ENCODE data around the gene ADRM1. TPM values are rescaled to one million over a fixed set of nuclear protein-coding genes. Genes with fewer than 3 reads are reported as not detected.
A peak's percentile ranks its signal among the peaks of the same experiment; 100 is the strongest.

Gene ADRM1, protein sequence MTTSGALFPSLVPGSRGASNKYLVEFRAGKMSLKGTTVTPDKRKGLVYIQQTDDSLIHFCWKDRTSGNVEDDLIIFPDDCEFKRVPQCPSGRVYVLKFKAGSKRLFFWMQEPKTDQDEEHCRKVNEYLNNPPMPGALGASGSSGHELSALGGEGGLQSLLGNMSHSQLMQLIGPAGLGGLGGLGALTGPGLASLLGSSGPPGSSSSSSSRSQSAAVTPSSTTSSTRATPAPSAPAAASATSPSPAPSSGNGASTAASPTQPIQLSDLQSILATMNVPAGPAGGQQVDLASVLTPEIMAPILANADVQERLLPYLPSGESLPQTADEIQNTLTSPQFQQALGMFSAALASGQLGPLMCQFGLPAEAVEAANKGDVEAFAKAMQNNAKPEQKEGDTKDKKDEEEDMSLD
- 659 and 752 TPM in 2 replicates for total RNA-seq (2014; rRNA removed; shearing (Covaris generic))

DNA sequence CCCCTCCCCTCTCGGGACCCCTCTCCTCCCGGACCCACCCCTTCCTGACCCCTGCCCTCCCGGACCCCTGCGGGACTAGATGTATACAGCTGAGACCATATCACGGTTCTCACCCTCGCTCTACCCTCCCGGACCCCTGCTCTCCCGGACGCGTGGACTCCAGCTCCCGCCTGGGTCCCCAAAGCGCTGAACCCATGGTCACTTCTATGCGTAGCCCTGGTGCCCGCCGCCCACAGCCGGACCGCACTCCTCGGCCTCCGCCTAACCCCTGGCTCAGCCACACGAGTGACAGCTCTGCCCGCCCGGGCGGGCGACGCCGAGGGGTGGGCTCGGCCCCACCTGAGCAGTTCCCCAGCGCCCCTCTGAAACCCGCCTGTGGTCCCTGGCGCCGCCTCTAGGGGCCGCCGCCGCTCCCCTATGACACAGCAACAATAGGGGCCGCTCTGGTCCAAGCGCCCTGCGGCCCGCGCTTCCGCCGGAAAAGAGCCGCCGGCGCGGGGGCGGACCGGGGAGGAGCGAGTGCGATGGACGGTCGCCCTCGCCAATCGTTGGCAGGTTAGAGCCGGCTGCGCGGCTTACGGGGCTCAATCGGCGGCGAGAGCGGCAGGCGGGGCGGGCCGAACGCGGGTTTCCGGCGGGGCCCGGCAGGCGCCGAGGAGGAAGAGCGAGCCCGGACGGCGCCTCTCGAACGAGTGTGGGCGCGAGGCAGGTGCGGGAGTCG is at the start of gene ADRM1:
Gene ADRM1, plus strand, starts transcription at position 657 of the 721 bp plus-strand sequence. CDS start 572 bp downstream, outside the sequence.
- DNase-seq (ENCODE audit: low spot score), result peak; percentile 100

DNA sequence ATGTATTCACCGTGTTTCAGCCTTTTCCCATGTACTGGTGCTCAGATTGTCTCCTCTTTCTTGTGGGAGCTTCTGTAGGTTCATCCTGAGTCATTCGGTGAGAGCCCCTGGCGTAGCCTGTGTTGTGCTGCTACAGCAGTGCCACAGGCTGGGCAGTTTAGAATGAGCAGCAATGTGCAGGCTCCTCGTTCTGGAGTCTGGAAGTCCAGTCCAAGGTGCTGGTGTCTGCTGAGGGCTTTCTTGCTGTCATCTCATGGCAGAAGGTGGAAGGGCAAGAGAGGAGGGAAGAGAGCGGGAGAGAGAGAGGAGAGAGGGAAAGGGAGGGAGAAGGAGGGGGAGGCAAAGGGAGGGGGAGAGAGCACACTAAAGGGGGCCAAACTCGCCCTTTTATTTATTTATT is 49.4 kb upstream of the ADRM1 start:
- no peak for DNase-seq (ENCODE audit: low spot score)

DNA sequence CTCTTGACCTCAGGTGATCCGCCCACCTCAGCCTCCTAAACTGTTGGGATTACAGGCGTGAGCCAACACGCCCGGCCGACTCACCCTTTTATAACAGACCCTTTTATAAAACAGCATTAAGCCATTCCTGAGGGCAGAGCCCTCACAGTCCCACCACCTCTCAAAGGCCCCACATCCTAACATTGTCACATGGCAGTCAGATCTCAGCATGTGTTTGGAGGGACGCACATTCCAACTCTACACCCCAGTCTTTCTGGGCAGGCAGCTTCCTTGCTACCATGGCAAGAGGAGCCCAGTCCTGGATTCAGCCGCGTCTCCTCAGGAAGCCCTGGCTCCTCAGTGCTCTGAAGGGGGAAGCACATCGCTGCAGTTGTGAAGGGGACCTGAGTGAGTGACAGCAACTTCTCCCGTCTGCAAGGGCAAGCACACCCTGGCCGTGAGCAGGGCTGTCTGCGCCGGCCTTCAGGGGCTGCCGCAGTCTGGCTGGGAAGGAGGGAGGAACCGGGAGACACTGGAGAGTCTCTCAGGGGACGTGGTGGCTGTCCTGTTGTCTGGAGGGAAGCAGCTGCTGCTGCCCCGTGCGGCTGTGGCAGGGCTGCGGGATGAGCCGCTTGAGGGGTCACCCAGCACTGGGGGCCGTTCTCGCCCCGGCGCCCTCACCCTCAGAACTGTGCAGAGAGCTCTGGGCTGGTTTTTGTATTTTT is 48.6 kb upstream of the ADRM1 start:
- DNase-seq (ENCODE audit: low spot score), result no peak

DNA sequence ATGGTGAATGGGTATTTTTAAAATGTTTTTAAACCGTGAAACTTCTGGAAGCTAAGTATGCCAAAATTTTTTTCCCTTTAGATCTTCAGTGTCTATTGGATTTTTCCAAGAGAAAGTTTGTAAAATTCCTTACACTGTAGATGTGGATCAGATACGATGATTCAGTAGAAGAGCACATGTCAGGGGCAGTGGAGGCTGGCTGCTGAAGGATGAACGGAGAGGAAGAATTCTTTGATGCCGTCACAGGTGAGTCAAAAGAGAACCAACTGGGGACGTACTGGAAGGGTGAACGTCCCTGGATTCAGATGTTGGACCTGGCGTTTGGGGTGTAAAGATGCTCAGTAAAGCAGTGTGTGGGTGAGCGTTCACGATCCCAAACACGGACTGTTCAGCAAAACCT is 46.8 kb upstream of the ADRM1 start:
- no peak for DNase-seq (ENCODE audit: low spot score)

DNA sequence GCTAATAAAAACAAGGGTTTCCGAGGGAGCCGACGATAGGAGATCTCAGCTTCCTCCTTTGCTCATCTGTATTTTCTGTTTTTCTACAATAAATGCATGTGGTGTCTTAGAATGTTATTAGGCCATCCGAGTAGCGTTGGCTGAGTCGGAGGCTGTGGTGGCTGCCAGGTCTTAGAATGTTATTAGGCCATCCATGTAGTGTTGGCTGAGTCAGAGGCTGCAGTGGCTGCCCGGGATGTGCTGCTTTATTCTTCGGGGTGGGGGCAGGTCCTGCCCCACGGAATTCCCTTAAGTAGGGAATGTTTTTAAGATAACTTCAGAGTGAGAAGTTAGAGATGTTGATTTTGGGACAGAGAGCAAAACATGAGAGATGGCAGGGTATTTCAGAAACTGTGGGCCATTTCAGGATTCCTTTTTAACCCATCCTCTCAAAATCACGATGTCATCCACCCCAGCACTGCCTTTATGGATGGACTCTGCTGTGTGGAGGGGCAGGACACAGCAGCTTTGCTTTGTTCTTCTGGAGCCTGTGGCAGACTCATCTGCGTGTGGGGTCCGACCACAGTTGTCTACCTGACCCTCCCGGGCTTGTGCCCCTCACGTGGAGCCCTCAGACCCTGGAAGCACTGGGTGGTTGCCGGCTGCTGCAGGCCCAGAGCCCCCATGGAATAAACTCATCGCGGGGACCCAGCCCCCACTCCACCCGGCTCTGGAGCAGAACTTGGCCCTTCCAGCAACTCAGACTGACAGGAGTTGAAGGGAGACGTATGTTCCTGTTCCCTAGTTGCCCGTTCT is 44.1 kb upstream of the ADRM1 start:
- no peak for DNase-seq (ENCODE audit: low spot score)

DNA sequence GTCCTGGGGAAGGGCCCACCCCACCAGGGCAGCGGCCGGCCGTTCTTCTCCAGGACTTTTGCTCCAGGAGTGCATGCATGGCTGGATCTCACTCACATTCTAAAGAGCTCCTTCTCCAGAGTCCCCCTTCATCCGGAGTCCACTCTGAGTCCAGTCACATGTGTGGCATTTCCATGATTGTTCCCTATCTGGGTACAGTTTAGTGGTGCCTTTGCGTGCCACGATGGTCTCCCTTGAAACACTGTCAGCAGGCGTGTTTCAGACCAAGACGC is 43.6 kb upstream of the ADRM1 start:
- no peak for DNase-seq (ENCODE audit: low spot score)

DNA sequence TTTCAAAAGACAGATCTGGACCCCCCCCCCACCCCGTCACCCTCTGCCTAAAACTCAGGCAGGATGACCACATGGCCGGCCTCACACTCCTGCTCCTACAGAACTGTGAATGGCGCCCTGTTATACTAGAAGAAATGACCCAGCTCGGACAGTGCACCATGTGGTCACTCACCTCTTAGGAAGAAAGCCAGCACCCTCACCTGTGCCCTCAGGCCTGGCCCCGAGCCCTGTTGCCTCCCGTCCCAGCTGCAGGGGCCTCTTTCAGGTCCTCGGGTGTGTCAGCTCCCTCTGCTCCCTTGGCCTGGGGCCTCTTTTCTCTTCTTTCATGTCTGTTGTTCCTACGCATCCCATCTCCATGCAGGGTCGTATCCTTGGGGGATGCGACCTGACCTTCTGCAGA is 40.7 kb upstream of the ADRM1 start:
- no peak for DNase-seq (ENCODE audit: low spot score)

DNA sequence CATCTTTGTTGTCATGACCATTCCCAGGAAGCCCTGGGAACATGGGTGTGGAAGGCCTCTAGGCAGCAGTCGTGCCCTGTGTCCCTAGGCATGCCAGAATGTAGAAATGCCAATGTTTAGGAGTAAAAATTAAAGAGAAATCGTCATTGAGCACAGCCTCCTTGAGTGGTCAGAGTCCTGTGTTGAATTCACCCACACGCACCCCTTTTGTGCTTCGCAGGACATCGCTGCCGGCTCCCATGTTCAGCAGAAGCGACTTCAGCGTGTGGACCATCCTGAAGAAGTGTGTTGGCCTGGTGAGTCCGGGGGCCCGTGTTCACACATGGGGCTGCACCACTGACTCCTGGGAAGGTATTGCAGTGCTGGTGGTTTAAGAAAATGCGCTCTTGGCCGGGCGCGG is 39.4 kb upstream of the ADRM1 start:
- DNase-seq (ENCODE audit: low spot score), result no peak

DNA sequence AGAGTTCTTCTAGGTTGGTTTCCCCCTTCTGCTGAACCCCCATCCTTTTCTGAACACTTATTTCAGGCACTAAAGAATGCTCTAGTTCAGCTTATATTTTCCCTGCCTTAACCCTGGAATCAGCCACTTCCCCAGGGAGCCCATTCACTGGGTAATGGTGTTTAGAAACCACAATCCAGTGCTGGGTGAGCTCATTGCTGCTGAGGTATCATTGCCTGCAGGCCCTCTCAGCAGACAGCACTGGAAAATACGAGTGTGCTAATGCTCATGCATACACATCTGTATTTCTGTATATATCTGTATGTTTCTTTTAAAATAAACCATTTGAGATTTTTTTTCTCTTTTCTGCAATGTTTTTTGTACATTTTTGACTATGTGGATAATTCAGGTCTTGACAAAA is 37.4 kb upstream of the ADRM1 start:
- no peak for DNase-seq (ENCODE audit: low spot score)

DNA sequence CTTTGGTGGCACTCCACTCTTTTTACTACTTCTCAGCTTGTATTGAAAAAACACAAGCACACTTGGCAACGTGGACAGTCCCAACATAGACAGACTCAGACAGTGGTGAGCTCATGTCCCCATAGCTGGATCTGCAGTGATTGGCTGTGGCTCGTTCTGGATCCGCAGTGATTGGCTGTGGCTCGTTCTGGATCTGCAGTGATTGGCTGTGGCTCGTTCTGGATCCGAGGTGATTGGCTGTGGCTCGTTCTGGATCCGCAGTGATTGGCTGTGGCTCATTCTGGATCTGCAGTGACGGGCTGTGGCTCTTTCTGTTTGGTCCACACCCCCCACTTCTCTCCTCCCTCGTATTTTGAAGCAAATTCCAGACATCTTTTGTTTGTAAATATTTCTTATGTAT is 36.5 kb upstream of the ADRM1 start:
- DNase-seq (ENCODE audit: low spot score), result peak; percentile 14

DNA sequence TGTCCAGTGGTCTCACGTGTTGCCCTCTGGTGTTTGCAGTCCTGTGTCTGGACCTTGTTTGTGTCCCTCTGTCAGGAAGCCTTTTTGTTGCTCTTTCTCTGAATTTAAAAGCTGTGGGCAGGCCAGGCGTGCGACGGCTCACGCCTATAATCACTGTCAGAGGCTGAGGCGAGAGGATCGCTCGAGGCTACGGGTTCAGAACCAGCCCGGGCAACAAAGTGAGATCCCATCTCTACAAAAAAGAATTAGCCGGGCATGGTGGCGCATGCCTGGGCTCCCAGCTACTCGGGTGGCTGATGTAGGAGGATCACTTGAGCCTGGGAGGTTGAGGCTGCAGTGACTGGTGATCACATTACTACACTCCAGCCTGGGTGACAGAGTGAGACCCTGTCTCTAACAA is 35.9 kb upstream of the ADRM1 start:
- no peak for DNase-seq (ENCODE audit: low spot score)

DNA sequence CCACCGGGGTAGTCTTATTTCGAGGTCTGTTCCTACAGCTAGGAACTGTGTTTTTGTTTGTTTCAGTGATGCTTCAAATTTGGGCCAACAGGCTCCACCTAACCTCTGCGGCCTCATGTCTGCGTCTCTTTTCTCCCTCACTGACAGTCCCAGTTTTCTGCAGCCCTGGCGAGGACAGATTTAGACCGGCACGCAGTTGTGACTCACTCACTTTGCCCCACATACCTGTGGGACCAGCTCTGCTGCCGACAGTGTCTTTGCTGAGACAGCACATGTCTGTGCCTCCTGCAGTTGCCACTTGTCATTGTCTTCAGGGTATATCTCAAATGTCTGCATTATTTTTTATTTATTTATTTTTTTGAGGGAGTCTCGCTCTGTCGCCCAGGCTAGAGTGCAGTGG is 35.3 kb upstream of the ADRM1 start:
- DNase-seq (ENCODE audit: low spot score), result no peak

DNA sequence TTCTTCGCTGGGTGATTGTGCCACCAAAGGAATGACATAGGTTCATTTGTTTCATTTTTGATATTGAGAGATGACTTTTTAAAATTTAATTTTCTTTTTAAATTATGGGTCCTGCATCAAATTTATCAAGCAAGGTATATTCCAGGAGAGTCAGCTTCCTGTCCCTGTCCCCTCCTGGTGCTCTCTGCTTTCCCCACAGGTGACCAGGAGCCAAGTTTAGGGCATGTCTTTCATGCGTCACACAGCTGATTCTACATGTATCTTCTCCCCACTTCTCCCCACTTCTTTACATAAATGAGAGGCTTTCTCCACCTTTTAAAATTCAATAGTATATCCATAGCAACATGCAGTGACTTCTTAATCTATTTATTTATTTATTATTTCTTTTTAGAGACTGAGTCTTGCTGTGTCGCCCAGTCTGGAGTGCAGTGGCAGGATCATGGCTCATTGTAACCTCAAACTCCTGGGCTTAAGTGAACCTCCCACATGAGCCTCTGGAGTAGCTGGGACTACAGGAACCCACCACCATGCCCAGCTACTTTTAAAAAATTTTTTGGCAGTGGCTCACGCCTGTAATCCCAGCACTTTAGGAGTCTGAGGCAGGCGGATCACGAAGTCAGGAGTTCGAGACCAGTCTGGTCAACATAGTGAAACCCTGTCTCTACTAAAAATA is 34.4 kb upstream of the ADRM1 start:
- no peak for DNase-seq (ENCODE audit: low spot score)

DNA sequence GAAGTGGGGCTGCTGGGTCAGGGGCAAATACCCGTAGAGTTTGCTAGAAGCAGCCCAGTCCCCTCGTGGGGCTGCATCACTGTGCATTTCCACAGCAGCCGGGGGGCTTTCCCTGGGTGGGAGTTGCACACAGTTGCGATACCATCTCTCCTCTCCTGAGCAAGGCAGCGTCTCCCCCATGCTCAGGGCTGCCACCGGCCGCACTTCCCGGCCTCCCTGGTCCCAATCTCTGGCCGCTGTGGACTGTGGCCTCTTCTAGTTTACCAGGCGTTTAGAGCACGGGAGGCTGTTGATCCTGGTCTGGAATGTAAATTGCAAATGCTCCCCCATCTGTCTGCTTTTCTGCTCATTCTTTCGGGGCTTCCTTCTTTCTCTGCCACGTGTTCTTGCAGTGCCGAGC is 33.4 kb upstream of the ADRM1 start:
- no peak for DNase-seq (ENCODE audit: low spot score)

DNA sequence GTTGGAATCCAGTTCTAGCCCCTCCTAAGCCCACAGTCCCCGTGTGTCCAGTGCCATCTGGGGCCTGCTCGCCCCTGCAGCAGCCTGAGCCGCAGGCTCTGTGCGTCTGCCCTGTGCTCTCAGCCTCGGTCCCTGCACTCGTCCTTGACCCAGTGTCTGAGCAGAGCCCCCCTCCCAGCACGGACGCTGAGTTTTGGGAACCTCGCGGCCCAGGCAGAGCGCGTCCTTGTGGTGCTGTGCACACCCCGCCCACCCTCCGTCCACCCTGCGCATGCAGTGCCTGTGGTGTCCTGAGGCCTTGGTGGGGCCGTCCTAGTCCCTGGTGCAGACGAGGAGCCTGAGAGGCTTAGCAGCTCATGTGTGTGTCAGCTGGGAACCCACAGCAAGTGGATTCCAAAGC is 32.9 kb upstream of the ADRM1 start:
- DNase-seq (ENCODE audit: low spot score), result no peak

DNA sequence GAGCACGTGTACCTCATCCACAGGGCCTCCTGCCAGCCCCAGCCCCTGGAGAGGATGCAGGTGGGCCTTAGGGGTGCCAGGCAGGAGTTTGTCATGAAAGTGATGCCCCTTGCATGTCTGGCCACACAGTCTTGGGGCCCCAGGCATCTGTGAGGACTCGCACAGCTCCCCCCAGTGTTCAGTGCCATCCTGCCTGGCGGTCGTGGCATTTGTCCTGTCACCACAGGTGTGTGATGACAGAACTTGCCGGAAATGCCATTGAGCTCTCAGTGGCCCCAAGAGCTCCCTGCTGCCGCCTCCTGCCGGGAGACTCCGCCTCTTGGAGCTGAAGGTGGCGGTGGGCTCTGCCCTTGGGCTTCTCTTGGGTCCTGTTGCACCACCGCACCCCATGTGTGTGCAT is 30.6 kb upstream of the ADRM1 start:
- peak; percentile 27 for DNase-seq (ENCODE audit: low spot score)

DNA sequence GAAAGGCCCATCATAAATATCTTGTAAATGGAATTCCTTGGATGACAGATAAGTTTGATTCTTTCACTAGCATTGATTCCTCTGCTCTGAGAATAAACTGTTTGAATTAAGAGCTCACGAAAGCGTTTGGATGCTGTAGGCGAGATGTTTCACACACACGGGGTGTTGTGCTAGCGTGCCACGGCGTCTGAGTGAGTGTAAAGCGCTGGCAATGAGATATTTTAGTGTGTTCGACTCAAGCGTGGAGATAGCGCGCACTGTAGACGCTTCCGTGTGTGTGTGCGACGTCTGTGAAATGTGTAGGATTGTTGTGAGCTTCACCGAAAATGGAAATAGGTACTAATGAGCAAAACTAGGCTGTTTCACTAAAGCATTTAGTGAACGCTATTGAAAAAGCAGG is 29.4 kb upstream of the ADRM1 start:
- no peak for DNase-seq (ENCODE audit: low spot score)

DNA sequence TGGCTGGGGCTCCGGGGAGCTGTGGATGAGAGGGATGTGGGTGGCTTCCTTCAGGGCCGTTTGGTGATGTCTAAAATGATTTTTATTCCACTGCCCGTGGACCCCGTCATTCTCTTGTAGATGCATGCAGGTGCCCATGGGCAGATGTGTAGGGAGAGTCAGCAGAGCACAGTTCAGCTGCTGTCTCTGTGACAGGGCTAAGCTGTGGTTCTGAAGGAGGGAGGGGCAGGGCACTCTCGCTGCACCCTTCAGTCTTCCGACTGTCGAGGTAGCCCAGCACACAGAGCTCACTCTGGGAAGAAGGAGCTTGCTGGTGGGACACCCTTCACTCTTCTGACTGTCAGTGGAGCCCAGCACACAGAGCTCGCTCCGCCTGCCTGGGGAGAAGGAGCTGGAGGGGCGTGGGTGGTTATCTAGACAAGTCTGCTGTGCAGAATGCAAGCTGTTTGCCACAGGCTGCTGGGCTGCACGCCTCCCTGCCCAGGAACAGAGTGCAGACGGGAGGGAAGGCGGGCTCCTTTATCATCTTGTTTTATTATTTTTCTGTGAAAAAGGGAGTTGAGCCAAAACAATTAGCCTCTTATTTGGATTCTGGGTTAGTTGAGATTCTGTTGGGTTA is 28.4 kb upstream of the ADRM1 start:
- no peak for DNase-seq (ENCODE audit: low spot score)

DNA sequence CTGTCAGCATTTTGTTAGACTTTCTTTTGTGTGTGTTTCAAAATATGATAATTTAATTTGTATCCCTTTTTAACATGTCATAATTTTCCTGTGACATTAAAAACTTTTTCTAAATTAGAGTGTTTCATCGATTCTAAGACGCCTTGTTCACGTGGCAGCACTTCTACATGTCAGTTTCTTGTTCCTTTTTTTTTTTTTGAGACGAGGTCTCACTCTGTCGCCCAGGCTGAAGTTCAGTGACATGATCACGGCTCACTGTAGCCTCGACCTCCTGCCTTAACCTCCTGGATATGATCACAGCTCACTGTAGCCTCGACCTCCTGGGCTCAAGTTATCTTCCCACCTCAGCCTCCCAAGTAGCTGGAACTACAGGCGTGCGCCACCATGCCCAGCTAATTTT is 27.6 kb upstream of the ADRM1 start:
- no peak for DNase-seq (ENCODE audit: low spot score)

DNA sequence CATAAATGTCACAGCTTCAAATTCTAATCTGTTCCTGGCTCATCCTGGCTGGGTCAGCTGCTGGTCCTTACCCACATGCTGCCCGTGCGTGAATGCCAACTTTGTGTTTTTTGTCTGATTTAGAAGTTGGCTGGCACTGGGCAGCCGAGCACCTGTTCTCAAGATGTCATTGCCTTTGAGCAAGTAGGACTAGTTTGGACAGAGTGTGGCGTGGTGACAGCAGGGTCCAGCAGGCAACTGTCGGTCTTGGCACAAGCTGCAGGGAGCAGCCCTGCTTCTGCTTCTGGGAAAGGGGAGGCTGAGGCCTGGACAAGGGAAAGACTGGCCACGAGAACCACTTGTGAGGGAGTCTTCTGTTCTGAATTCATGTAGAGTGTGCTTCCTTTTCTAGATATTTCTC is 26.4 kb upstream of the ADRM1 start:
- DNase-seq (ENCODE audit: low spot score), result no peak

DNA sequence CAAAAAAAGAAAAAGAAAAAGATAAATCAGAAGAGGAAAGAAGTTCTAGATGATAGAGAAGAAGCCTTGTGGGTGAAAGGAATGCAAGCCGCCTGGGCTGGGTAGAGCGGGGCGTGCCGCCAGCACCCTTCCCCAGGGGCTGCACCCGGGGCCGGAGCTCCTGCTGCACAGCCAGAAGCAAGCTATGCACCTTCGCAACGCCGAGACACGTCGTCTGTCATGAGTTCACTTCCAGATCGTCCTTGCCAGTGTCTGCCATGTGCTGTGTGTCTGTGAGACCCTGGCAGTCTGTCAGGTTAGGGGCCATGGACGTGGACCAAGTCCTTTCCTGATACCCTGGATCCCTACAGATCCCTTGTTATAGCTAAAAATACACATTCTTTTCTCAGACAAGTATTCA is 25.5 kb upstream of the ADRM1 start:
- DNase-seq (ENCODE audit: low spot score), result no peak
